GM19395 (cell line): ENCODE results near the gene BTG4.
A peak's percentile ranks its signal among the peaks of the same experiment; 100 is the strongest.

ENCODE experiments used
- ATAC-seq: cut with Tn5 transposase; IDR thresholded peaks from one replicate; pipeline ENCODE4 v1.9.1; 2021; ENCODE audit warnings: mild to moderate bottlenecking, moderate library complexity; ENCODE audit not compliant: unreplicated experiment

BTG4 gene

DNA sequence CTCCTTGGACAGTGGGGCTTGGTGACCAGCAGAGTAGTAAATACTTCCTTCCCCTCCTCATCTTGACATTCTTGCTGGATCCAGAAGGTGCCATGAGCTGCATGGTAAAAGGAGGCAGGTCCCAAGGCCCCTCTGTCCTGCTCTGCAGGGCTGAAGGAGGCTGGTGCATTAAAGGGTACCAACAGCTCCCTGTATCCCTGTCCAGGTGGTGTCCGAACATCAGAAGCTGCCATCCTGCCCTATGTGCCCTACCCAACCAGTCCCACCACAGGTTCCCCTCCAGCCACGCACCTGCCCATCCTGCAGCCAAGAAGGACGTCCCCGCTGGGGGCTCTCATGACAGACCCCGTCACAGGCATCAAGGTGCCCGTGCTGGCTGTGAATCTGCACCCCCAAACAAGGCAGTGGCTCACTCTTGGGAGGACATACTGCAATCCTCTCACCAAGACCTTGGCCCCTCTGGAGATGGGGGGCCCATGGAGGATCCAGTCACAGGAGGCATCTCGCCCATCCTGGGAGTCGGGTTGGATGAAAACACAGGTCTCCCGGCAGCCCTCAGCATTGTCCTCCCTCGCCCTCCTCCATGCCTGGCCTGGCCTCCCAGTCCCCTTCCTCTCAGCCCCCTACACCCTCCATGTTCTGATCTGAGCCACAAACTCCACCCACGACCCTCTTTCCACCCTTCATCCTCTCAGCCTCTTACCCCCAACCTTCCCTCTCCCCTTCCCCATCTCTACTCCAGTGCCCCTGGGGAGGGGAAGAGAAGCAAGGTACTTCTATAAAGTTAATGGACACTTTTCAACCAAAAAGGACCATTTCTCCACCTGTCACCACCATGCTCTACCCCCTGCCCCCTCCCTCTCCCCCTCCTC lies 55.1 kb downstream of the BTG4 start:
- no peak for ATAC-seq

DNA sequence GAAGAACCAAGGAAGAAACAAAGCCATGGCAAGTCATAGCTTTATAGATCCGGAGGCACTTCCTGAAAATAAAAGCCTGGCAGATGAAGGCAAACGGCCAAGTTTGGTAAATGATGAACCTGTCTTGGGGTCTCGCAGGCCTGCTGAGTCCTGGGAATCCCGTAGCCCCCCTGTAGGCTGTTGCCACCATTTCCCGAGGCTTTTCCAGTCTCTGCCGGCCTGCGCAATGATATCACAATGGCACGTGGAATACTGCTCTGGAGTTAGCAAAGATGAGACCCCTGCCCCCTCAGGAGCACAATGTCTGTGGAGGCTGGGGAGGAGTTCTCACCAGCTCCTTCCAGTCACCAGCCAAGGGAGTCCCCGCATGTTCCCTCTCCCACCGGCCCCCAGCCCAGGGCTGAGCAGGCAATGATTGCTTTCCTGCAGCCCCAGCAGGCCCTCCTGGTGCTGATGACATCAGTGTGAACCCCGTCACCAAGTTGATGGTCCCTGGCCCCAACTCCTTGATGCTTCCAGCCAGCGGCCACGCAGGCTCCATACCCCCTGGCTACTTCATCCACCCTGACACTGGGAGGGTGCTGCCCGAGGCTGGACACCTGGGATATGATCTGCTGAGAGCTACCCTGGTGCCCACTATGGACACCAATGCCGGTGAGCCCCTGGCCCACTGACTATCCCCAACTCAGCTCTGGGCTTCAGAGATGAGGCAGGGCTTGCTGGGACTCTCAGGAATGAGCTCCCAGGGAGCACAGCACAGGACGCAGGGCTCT lies 55.9 kb downstream of the BTG4 start:
- ATAC-seq: no peak

DNA sequence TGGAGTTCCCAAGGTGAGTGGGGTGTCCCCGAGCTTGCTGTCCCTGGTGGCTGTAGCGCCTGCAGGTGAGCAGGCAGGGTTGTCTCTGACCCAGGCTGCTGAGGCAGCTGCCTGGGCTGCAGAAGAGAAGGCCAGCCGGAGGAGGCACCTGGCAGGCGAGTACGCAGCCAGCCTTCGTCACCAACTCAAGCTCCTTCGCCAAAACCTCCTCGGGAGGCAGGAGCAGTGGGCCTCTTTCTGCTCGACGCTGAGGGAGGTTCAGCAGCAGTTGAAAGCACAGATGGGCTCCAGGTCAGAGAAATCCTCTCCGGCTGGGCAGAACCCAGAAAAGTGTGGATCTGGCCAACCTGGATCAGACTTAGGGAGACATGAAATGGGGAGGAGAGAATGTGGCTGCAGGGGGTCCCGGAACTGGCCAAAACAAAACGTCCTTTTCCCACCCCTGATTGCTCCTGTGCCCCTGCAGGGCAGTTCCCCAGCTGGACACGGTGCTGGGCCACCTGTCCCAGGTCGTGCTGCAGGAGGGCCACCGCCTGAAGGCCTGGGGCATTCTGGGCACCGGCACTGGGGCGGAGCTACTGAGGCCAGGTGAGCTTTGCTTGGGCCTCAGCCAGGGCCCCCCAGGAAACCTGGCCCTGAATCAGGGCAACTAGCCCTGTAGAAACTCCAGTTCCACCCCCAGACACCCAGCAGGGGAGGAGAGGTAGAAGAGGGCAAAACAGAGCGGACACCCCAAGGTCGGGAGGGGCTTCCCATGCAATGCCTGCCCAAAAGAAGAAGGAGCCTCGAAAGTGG lies 56.7 kb downstream of the BTG4 start:
- ATAC-seq: no peak

DNA sequence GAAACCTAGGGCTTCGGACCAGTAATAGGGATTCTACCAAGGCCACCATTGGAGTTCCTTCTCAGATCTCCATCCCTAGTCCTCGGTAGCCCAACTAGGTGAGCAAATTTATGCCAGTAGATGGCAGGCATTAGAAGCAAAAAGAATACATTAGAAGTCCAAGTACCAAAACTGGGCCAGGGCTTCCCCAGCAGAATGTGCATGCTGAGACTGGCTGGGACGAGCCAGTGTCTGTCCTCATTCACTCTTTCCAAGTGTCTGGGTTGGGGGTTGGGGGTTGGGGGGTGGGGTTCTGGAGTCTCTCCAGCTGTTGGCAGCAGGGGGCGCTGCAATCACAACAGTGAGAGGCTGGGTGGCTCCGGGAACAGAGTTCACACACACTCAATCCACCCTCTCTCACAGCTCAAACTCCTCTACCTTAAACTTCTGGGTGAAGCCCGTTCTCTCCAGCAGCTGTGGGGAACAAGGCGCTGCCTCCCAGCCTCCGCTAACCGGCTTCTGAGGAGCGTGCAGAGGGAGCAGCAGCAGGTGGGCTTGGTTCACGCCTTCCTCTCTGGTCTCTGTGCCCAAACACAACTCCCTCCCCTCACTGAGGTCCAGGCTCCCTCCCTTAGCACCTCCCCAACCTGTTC lies 57.5 kb downstream of the BTG4 start:
- no peak for ATAC-seq

DNA sequence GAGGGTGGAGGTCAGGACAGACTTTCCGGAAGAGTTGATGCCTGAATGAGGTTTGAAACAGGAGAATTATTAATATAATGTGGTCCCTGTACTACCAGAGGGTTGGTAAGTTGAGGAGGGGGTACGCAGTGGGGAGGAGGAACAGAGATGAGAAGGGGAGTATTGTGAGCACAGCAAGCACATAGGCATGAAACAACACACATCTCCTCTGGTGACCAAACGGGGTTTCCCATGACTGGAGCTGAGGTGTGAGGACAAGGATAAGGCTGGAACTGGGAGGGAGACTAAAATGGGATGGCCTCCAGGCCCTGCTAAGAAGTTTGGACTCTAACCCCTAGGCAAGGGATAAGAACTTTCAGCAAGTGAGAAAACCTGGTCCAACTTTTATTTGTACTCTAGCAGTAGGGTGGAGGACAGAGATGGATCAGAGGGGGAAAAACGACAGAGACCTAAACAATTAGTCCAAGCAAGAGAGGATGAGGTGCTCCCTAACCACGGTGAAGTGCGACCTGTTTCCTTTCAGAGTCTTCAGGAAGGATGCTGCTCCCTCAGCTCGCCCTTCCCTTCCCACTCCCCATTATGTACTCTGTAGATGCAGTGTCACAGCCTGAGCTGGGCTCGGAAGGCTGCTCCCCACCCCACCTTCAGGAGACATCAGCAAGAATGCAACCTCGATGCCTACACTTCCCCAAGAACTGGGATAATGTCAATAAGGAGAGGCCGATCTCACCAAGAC lies 59.2 kb downstream of the BTG4 start:
- ATAC-seq: no peak

DNA sequence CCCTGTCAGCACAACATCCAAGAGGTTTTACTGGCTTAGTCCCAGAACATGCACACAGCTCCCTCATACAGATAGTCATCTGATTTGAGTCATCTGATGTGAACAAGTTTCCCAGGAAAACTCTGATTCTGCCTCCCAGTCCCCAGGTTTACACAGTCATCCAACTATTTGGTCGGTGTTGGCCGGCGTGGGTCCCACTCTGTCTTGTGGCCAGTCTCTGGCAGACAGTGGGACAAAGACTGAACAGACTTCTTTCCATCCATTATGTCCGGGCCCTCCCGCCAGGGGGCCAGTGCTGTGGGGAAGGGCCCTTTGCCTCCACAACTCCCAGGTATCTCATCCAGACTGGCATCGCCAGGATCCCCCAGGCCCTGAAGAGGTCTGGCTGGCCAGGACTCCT lies 60.0 kb downstream of the BTG4 start:
- ATAC-seq: no peak

DNA sequence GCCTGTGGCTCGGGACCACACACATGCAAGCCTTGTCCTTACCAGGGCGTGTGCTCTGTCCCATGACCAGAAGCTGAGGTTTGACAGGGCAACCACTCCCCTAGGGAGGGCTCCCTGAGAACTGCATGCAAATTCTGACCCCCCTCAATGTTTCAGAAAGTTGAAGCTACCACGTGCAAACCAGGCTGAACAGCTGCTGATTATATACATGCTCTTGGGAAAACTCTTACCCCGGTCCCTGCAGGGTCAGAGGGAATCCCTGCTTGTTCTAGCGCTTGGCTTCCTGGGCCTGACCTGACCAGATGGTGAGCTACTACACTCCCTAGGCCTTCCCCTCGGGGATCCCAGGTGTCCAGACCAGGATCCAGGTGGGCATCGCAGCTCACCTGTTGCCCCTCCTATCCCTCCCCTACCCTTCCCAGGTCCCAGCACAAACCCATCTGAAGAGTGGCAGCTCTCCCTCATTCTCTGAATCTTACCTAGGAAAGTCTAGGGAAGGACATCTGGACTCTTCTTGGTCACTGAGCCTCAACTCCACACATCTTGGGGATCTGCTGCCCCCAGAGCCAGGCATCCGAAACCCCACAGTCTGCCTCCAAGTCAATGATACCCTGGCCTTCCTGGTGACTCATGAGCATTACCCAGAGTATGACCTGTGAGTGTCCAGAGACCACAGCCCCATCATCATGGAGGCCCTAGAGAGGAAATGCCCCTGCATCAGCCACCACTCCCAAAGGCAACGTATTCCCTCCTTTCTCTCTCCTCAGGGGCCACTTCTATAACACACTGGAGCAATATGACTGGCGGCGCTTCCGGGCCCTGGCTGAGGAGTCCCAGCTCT lies 61.5 kb downstream of the BTG4 start:
- ATAC-seq: peak; percentile 83

DNA sequence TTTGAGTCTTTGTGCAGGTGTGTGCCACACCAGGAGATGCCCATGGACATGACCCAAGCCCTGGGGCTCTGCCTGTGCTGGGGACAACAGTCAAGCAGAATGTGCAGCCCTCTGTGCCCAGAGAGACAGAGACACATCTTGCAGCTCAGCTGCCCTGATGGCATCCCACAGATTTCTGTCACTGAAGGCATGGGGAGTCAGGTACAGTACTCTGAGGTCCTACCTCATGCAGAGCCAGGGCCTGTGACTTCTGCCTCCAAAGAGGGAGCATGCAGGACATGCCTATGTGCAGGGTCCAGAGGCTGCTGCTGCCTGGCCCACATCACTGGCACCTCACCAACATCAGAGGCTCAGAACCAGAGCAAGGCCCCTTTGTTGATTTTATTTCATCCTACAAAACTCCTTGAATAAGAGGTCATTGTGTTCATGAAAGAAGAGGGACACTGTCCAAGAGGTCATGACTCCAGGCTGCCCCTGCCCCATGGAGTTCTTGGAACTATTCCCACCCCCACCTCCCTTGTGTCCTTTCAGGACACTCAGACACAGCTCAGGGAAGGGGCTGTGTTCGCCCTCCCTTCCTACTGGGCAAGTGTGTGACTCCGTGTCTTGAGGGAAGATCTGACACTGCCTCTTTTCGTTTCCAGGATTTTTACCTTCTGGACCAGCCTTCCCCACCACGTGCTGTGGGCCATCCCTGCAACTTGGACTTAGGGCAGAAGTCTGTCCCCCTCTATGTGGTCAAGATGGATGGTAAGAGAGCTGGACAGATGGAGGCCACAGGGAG lies 62.3 kb downstream of the BTG4 start:
- peak; percentile 9 for ATAC-seq

DNA sequence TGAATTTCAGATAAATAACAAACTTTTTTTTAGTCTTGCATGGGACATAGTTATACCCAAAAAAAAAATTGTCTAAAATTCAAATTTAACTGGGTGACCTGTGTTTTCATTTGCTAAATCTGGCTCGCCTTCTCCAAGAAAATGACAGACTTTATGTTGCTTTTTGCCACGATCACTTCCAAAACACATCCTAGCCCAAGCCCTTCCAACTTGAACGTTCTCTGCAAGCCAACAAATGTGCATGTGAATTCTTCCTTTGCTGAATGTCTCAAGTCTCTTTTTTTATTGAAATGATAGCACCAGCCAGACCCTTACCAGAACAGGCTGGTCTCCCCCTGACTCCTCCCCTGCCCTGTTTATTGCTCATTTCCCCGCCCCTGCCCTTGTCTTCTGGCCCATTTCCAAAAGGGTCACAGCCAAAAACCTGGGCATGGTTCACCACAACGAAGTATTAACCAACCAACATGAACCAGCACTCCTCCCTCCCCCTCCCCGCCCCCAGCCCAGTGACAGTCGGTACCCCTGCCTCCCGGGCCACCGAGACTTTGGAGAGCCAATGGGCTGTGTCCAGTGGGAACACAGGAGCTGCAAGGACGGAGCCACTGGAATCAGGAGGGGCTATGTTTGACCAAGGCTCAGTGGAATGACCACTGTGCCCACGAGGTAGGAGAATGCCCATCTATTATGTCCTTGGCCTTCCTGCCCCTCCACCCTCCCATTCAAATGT lies 63.2 kb downstream of the BTG4 start:
- ATAC-seq: no peak

DNA sequence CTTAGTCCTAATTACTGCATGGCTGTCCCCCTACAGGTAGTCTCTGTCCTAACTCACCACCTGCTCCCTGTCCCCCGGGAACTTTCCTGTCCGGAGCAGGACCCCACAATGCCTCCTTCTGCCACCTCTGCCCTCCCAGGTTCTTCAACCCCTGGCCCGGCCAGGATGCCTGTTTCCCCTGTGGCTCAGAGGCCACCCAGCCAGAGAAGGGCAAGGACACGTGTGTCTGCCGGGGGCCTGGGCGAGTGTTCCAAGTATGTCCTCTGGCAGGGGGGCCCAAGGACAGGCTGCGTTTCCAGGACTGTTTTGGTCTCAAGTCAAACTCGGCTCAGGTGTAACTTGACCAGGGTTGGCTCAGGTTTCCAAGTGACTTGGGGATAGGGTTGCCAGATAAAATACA lies 63.8 kb downstream of the BTG4 start:
- ATAC-seq: no peak

DNA sequence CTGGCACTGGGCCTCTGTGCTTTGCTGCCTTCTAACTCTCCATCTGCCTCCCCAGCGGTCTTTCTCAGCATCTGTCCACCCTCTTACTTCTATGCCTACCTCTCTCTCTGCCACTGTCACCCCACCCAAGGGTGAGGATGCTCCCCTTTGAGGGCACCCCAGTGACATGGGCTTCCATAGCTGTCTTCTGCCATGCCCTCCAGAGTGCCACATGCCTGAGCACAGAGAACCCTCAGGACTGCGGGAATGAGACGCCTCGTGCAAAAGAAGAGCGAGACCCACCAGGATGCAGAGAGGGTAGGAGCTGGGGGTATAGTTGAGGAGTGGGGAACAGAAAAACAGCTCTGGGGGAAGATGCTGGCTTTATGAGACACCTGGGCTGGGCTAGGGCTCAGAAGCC lies 64.3 kb downstream of the BTG4 start:
- ATAC-seq: no peak

DNA sequence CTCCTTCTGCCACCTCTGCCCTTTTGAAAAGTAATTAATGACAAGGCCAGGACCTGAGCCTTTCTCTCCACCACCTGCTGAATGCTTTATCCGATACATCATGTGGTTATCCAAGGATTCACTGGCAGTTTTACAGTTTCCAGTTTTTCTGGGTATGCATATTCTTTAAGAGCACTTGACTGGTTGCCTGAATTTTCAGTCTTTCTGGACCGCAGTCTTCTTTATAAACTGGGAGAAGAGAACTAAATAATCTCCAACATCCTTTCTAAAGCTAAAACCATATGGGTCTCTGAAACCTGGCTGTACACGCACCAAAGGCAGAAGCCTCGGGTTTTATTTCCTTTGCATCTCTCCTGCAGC lies 65.1 kb downstream of the BTG4 start:
- ATAC-seq: no peak

DNA sequence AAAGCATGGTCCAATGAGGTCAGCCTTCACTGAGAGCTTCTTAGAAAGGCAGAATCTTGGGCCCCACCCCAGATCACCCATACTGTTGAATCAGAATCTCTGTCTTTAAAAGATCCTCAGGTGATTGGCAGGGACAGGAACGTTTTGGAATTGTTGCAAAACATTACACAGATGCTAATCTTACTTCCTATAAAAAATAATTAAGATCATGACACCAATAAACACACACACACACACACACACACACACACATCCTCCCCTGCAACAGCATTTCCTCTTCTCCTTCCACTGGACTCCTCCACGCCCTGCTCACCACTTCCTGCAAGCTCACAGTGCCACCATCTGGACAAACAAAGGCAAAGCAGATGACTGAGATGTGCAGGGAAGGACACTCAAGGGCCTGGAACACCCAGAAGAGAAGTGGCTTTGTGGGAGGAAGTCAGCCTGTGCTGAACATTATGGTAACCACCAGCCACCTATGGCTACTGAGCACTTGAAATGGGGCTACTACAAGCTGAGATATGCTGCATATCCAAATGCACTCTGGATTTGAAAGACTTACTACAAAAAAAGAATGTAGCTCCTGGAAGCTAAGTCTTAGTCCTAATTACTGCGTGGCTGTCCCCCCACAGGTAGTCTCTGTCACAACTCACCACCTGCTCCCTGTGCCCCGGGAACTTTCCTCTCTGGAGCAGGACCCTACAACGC lies 65.6 kb downstream of the BTG4 start:
- peak; percentile 90 for ATAC-seq

DNA sequence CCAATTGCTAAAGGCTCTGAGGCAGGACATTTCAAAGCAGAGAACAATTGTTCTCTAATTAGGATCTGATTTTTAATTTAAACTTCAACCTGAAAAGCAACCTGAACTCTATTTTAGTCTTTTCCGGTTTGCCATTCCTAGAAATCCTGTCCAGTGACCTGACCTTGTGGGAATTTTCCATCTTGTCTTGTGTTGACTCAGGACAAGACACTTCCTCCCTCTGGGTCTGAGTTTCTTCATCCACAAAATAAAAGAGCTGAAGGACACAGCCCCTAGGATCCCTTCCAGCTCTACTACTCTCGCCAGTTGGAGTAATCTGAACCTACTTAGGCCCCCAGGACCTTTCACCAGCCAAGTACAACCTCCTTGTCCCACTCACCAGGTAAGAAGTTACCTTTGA lies 66.6 kb downstream of the BTG4 start:
- ATAC-seq: no peak
